GM19099 (cell line): ENCODE data around the gene WRNIP1.

Experiments used
- POLR2A ChIP-seq: IDR thresholded peaks from 3 replicates; pipeline ENCODE4 v1.6.1; 2011; ENCODE audit warnings: low read depth; ENCODE audit not compliant: insufficient read length; ENCODE audit errors: extremely low read depth

Gene WRNIP1

DNA sequence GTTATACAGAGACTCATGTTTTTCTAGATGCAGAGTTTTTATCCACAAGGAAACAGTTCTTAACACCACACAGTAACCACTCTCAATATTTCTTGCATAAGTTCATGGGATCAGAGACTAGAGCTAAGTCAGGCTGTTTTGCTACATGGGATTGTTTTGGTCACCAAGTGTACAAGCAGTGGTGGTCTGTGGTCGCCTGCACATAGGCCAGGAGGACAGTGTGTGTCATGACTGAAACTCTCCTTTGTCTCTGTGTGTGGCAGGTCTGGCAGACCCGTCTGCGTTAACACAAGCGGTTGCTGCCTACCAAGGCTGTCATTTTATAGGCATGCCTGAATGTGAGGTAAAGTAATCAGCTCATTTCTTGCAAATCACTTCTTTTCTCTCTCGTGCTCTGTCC is 18.9 kb downstream of the WRNIP1 start:
- no peak for TF ChIP-seq POLR2A

DNA sequence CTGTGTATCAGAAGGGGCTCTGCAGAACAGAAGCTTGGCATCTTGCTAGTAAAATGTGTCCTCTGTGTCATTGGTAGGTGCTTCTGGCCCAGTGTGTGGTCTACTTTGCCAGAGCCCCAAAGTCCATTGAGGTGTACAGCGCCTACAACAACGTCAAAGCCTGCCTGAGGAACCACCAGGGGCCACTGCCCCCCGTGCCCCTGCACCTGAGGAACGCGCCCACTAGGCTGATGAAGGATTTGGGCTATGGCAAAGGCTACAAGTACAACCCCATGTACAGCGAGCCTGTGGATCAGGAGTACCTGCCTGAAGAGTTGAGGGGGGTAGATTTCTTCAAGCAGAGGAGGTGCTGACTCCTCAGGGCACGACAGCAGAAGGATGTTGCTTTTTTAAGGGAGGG is 19.7 kb downstream of the WRNIP1 start:
- TF ChIP-seq POLR2A = no peak

DNA sequence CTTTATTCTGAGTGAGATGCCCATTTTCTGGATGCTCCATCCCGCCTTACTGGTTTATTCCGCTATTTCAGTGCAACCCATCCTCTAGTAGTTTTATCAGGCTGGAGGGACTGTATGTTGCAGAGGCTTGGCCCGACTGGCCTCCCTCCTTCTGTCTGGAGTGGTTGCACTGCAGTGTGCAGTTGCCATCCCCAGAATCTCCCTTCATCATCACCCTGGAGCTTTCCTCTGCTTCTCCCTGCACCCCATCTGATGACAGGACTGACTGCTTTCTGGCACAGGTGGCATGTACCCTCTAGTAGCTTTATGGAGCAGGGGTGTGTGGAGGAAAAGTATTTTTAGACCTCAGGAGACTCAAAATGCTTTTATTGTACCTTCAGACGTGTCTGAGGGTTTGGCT is 21.1 kb downstream of the WRNIP1 start:
- TF ChIP-seq POLR2A = no peak

DNA sequence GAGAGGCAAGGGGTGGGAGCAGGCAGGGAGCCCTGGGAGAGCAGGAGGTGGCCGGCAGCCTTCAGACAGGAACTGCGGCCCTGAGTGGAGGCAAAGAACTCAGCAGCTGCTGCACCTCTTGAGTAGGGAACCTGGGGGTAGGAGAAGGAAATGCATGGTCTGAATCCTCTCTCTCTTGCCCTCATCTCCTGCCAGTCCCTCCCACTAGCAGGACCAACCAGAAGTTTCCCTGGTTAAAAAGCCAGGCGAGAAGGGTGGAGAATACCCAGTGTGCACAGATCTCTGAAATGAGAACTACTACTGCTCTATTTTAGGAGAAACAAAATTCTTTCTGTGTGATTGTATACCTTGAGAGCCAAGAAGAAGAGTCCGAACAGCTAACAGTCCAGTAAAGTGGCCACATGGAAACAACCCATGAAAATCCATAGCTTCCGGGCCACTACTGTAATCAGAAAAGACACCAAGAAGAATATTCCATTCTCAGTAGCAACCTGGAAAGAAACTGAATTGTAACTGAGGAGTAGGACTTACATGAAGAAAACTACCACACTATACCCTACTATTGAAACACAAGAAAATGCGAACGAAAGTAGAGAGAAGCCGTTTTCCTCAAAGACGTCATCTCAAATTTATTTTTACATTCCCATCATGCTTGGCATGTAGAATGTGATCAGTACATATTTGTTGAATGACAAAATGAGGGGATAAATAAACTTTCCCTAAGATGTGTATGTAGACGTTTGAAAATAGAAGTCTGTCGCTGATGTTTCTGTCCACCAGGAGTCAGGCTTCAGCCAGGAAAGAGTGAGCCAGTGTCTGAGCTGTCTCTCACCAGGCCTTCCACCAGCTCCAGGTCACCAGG is 25.6 kb downstream of the WRNIP1 start:
- no peak for TF ChIP-seq POLR2A

DNA sequence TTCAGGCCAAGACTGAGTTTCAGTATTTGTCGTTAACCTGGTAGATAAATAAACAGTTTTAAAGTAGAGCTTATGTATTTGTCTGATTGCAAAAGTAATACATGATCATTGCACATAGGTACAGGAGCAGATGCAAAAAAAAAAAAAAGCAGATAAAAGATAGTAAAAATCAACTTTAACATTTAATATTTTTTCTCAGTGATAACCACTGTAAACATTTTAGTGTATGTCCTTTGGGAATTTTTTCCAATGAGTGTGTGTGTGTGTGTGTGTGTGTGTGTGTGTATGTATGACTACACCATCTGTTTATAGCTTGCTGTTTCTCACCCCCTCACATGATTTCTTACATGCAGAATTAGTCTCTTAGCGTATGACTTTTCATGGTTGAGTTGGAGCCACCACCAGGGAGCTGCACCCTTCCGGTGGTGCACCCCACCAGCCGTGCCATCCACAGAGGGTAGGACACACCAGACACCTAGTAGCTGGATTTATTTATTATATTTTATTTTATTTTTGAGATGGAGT is 26.3 kb downstream of the WRNIP1 start:
- no peak for TF ChIP-seq POLR2A

DNA sequence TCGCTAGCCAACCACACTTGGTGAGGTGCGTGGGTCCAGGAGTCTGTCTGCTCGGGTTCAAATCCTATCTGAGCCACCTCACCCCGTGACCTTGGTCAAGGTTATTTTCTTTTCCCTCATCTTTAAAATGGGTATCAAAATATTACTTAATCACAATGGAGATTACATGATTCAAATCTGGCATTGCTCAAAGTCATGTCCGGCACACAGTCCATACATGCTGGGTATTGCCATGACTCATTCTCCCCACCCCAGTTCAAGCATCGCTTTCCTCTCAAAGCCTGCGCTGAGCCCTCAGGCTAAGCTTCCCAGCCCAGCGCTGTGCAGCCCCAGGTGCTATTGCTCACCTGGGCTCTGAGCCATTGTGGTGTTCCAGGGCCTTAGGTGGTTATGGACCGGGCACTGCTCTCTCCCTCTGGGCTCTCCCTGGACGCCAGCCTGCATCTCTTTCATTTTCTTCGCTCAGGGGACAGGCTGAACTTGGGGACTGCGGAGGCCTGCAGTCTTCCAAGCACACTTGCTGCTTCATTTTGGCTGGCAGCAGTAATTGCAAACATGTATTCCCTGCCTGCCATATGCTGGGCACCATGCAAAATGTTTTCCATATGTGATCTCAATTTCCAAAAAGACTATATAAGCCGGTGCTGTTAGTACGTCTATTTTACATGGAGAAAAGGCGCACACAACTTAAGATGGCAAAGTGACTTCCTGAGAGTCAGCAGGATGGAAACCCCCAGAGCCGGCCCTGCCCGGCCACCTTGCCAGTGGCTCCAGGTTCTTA is 27.3 kb downstream of the WRNIP1 start:
- TF ChIP-seq POLR2A = no peak

DNA sequence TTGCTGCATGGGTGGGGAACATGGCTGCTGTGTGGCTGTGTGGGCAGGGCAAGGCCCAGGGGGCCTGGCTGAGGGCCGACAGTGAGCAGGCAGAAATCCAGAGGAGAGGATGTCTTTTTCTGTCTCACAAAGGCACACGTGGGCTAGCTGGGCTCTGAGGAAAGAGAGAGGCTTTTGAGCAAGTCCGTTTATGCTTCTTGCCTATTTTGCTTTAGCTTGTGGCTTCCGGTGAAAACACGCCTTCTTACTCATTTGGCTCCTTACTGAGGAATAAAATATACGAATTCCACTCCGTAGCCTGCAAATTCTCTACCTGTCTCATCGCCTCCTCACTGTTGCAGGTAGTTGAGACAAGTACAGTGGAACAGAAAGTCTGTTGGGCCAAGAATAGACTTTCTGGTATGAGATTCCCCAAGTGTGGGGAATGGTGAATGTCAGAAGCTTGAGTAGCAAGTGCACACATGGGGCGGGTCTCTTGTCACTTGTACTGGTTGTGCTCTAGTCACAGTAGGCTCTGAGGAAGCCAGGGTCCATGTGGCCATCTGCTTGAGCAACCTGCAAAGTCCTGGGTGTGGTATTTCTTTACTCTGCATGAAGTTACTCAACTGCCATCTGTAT is 28.4 kb downstream of the WRNIP1 start:
- TF ChIP-seq POLR2A = no peak

DNA sequence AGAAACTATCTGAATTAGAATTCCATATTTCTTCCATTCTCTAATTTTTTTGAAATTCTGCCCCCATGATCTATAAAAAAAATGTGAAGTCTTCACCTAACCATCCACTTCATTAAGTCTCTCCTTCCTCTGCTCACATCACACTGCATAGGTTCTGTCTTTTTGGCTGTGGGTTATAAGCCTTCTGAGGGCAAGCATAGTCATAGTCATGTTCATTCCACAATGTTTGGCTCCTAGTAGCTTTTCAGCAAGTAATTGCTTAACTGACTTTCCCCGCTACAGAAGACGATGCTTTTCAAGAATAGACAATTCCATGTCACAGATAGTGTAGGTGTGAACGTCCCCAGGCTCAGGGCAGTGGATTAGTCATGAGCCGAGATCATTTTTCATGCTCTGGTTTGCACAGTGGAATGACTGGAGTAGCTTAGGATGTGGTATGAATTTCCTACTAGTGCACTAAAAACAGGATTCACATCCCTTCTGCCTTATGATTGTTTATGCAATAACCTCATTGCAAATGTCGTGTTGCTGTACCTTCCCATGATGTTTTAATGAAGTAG is 29.1 kb downstream of the WRNIP1 start:
- no peak for TF ChIP-seq POLR2A

DNA sequence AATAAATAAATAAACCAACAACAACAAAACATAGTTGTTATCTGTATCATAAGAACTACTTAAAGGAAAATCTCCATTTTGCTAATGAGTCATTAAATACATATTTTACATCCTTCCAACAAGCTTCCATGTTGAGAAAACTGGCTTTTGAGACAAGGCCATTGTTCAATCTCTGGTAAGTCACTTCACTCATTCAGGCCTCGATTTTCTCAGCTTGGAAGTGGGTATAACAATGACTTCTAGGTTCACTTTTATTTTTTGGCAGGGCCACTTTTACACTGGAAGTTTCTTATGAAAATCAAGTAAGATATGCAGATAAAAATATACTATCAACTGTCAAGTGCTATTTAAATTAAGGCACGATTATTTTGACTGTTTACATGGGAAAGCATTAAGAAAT is 30.0 kb downstream of the WRNIP1 start:
- no peak for TF ChIP-seq POLR2A

DNA sequence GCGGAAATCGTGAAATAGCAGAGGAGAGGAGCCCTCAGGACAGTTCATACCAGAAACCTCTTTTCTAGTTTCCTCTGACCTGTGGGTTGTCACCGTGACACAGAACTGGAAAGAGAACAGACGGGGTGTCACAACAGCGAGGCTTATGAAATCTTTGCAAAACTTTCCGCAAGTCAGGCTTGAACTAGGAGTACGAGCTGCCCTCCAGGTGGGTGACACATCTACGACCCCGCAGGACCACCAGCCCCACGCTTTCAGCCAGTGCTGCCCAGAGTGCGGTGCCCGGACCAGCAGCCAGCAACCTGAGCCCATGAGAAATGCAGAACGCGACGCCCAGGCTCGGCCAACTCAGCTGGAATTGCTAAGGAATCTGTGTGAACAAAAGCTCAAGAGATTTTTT is 30.8 kb downstream of the WRNIP1 start:
- TF ChIP-seq POLR2A = no peak

DNA sequence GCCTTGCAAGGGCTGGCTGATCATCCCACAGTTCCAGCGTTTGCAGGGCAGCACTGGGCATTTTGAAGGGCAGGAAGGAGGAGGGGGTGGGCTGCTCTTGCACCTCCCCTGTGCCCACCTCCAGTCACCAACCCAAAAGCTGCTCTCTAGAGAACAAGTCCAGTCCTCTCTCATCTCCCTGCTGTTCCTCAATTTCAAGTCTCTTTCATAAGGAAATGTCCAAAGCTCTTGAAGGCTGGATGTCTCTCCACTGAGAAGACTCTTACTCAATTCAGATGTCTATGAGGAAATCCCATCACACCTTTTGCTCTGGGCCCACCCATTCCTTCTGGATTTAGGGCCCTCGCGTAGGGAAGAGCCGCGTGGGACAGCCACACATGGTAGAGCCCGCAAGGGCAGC is 31.7 kb downstream of the WRNIP1 start:
- TF ChIP-seq POLR2A = no peak

DNA sequence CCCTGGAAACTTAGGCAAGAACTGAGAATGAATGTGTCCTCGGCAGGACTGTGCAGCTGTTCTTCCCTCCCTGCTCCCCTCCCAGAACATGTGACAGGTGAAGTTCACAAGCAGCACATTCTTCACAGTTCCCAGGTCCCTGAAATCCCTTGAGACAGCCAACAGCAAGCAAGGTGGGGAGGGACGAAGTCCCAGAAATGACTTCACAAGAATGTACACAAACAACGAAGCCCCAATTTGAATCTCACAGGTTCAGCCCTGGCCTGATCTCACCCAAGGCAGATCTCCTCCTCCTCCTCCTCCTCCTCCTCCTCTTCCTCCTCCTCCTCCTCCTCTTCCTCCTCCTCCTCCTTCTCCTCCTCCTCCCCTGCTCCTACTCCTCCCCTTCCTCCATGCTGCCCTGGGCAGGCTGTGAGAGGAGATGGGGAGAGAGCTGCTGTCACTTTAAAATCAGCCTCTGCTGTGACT is 32.4 kb downstream of the WRNIP1 start:
- no peak for TF ChIP-seq POLR2A

DNA sequence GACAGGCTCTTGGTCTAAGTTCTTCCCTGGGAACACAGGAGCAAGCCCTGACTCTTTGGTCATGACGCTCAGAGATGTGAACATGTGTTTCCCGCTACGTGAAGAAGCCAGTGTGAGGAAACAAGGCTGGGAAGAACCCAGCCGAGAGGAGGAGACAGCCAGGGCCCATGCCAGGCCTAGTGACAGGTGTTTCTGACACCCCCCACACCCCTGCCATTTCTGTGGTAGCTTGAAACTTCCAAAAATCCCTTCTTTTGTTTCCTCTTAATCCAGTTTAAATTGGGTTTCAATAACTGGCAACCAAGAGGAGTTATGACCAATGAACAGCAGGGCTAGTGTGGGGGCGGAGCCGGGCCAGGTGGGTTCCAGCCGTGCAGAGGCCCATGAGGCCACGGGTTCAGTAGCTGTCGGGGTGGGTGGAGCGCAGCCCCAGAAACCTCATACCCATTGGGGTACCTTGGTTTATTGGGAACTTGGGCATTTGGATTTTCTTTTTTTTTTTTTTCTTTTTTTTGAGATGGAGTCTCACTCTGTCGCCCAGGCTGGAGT is 33.5 kb downstream of the WRNIP1 start:
- TF ChIP-seq POLR2A = no peak

DNA sequence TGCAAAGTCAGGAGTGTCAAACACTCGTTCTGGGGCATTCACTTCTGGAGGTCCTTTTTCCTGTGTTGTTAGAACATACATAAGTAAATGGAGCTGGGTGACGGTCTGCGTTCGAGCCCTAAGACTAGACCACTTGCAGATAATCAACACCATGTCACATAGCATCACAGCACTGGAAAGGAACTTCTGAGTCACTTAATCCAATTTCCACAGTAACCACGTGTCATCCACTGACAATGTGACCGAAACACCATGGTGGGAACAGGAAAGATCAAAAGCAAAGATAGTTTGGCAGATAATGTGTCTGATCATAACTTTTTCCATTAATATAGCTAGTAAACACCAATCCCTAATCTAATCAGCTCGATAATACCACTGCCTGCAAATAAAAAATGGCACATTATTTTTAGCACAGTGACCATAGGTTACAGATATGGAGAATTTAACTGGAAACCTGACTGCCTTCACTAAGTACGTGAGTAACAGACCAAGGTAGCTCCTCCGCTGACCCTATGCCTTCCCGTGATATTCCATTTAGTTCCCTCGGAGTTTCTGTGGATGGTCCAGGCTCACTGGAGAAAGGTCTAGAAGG is 34.8 kb downstream of the WRNIP1 start:
- no peak for TF ChIP-seq POLR2A
